MCF 10A (cell line): ENCODE data around the gene CEACAM16. TPM values are rescaled to one million over a fixed set of nuclear protein-coding genes. Genes with fewer than 3 reads are reported as not detected.

ENCODE experiments used
- BruUV-seq: library from RNA; stranded (reverse); fragments of 400-500 nt; replicated peaks from 2 replicates; lab custom pipeline; 2021; lab: Mats Ljungman, UMichigan
- CTCF ChIA-PET: fragments of 300-600 bp; sonication (Branson Sonifier 250); formaldehyde crosslinking; extraction: SDS; loops from one replicate; lab custom pipeline; 2021; ENCODE audit warnings: antibody characterized with exemption, inconsistent platforms; lab: Yijun Ruan, JAX
- POLR2A ChIA-PET: fragments of 300-600, 350-650 bp; sonication (Branson Sonifier 250); formaldehyde crosslinking; extraction: SDS; loops from one replicate; lab custom pipeline; 2020; ENCODE audit warnings: antibody characterized with exemption, inconsistent platforms; lab: Yijun Ruan, JAX
- DNase-seq: peaks from one replicate; pipeline ENCODE4 v3.0.0-alpha.2; 2018; ENCODE audit not compliant: unreplicated experiment
- H3K27ac Mint-ChIP-seq: one replicate; pipeline ENCODE4 v1.8.0; 2022; ENCODE audit warnings: mild to moderate bottlenecking, low read depth, mixed read lengths; ENCODE audit not compliant: unreplicated experiment
- H3K27me3 Mint-ChIP-seq: one replicate; pipeline ENCODE4 v1.8.0; 2022; ENCODE audit warnings: mixed read lengths; ENCODE audit not compliant: insufficient read depth, unreplicated experiment
- H3K36me3 Mint-ChIP-seq: one replicate; pipeline ENCODE4 v1.8.0; 2022; ENCODE audit warnings: mild to moderate bottlenecking, moderate library complexity, mixed read lengths; ENCODE audit not compliant: insufficient read depth, unreplicated experiment
- H3K4me1 Mint-ChIP-seq: one replicate; pipeline ENCODE4 v1.8.0; 2022; ENCODE audit warnings: mixed read lengths; ENCODE audit not compliant: insufficient read depth, unreplicated experiment
- H3K4me3 Mint-ChIP-seq: one replicate; pipeline ENCODE4 v1.8.0; 2022; ENCODE audit warnings: mild to moderate bottlenecking, moderate library complexity, mixed read lengths; ENCODE audit not compliant: unreplicated experiment
- H3K9me3 Mint-ChIP-seq: one replicate; pipeline ENCODE4 v1.8.0; 2022; ENCODE audit warnings: mixed read lengths; ENCODE audit not compliant: unreplicated experiment
- intact Hi-C: fragments of 100-400 bp; cut with micrococcal nuclease; formaldehyde crosslinking; loops from 2 replicates; pipeline ENCODE4 v1.14.1; 2022
- total RNA-seq: library from RNA; stranded (reverse); gene quantifications from 2 replicates; pipeline ENCODE4 v1.2.3, GENCODE V29; 2022
- TF ChIP-seq, protein P1 (sequence below): fragments of 200-600 bp; IDR thresholded peaks from one replicate; pipeline ENCODE4 v1.8.0; 2022; ENCODE audit warnings: antibody characterized with exemption, mild to moderate bottlenecking; ENCODE audit not compliant: unreplicated experiment

The CEACAM16 gene
- total RNA-seq, 1 experiment from 2014 or later = not detected

DNA sequence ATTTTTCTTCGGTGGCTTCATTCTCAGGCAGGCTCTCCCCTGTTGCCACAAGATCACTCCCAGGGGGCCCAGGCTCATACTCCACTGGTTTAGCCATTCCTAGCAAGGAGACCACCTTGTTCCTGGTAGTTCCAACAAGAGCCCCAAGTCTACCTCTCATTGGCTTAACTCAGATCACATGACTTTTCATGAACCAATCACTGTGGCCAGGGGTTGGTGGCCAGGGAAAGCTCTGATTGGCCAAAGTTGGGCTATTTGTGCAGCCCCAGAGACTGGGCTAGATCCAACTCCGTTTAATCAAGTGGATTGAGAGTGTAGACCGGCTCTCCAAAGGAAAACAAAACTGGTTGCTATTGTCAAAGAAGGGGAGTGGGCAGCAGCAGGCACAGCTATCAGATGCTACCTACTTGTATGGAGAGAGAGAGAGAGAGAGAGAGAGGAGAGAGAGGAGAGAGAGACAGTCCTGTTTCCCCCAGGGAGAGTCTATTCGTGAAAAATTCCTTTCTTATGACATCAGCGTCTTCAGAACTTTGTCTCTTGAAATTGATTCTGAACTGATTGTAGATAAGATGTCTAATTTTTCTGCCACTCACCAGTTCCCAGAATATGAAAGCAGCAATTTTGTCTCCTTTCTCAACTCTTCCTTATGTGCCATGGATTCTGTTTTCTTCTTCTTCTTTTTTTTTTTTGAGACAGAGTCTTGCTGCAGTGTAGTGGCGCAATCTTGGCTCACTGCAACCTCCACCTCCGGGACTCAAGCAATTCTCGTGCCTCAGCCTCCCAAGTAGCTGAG is 21.7 kb upstream of the CEACAM16 start:
- Mint-ChIP-seq H3K4me3 (no peak overlapping the region), H3K4me1 (peaks cover 7% of the 10 kb centered on the region), H3K27ac (no peak overlapping the region), H3K9me3 (no peaks in the 10 kb centered on the region), H3K36me3 (peaks cover 26% of the 10 kb centered on the region), H3K27me3 (no peaks in the 10 kb centered on the region)
- intact Hi-C loops = no loop called here
- peak; percentile 46 for DNase-seq
- CTCF ChIA-PET = interaction anchor here (0.6 to 2.3 kb wide), 4 partner anchors 12 to 312 kb away, joined by 3 to 15 read pairs (median 4); no protein-coding TSS in a partner anchor
- POLR2A ChIA-PET = interaction anchor here (0.6 kb wide), 1 partner anchor 61 kb away, joined by 3 read pairs; no protein-coding TSS in a partner anchor
- BruUV-seq = no TSS peak
- TF ChIP-seq, protein P1, sequence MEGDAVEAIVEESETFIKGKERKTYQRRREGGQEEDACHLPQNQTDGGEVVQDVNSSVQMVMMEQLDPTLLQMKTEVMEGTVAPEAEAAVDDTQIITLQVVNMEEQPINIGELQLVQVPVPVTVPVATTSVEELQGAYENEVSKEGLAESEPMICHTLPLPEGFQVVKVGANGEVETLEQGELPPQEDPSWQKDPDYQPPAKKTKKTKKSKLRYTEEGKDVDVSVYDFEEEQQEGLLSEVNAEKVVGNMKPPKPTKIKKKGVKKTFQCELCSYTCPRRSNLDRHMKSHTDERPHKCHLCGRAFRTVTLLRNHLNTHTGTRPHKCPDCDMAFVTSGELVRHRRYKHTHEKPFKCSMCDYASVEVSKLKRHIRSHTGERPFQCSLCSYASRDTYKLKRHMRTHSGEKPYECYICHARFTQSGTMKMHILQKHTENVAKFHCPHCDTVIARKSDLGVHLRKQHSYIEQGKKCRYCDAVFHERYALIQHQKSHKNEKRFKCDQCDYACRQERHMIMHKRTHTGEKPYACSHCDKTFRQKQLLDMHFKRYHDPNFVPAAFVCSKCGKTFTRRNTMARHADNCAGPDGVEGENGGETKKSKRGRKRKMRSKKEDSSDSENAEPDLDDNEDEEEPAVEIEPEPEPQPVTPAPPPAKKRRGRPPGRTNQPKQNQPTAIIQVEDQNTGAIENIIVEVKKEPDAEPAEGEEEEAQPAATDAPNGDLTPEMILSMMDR = no peak

DNA sequence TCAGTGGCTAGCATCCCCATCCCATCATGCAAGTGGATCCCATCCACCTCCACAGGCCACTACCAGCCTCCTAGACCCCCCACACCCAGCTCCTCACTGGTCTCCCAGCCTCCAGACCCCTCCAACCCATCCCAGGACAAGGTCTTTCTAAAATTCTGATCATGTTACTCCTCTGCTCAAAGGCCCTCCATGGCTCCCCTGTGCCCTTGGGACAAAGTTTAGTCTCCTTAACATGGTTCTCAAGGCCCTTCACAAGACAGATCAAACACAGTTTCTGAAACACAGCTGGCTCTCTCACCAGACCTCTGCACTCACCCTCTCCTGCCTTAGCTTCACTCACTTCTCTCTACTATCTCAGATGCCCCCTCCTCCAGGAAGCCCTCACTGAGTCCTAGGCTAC is 18.4 kb upstream of the CEACAM16 start:
- DNase-seq = no peak
- Mint-ChIP-seq H3K36me3 (peaks cover 29% of the 10 kb centered on the region), H3K4me3 (no peak overlapping the region), H3K4me1 (peaks cover 13% of the 10 kb centered on the region), H3K9me3 (no peaks in the 10 kb centered on the region), H3K27ac (no peak overlapping the region), H3K27me3 (no peaks in the 10 kb centered on the region)
- TF ChIP-seq, protein P1 = no peak
- no TSS peak for BruUV-seq
- ChIA-PET POLR2A (interaction anchor here (0.6 to 1.0 kb wide), 2 partner anchors 17 to 19 kb away, joined by 3 read pairs; no protein-coding TSS in a partner anchor), CTCF (interaction anchor here (0.5 to 1.2 kb wide), 7 partner anchors 9 to 101 kb away, joined by 3 to 6 read pairs (median 3); no protein-coding TSS in a partner anchor)
- intact Hi-C loops = no loop called here

DNA sequence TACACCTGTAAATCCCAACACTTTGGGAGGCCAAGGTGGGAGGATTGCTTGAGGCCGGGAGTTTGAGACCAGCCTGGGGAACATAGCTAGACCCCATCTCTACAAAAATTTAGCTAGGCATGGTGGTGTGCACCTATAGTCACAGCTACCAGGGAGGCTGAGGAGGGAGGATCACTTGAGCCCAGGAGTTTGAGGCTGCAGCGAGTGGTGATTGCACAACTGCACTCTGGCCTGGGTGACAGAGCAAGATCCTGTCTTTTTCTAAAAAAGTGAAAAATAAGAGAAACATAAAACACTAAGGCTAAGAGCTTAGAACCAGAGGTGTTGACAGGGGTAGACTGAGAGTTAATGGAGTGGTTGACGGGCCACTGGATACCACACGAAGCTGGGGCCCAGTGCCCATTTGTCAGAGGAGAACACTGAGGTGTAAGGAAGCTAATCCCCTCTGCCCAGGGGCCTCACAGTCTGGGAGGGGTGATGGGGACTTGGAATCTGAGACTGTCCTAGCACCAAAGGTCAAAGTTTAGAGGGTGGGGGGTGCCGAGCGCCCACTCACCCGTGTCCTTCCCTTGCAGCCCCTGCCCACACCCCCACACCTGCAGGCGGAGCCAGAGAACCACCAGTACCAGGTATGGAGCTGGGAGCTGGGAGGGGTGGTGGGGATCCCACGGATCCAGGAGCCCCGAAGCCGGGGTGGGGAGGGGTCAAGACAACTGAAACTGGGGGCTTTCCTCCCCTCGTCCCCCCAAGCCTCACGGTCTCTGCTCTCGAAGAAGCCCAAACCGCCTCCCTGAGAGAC is 16.8 kb upstream of the CEACAM16 start:
- Mint-ChIP-seq H3K9me3 (no peaks in the 10 kb centered on the region), H3K27me3 (no peaks in the 10 kb centered on the region), H3K4me1 (peaks cover 10% of the 10 kb centered on the region), H3K4me3 (no peak overlapping the region), H3K36me3 (peaks cover 29% of the 10 kb centered on the region), H3K27ac (no peak overlapping the region)
- no TSS peak for BruUV-seq
- intact Hi-C loops = no loop called here
- DNase-seq = no peak
- ChIA-PET CTCF (interaction anchor here (0.6 to 1.1 kb wide), 4 partner anchors 41 to 162 kb away, joined by 3 to 5 read pairs (median 4); no protein-coding TSS in a partner anchor), POLR2A (interaction anchor here (0.6 kb wide), 1 partner anchor 410 kb away, joined by 3 read pairs; no protein-coding TSS in a partner anchor)
- TF ChIP-seq, protein P1 = no peak
